H1 (cell line): ENCODE results near the gene ADORA1.

Experiments
- BCL11A ChIP-seq, 2 experiments: IDR thresholded peaks; one replicate each; pipeline ENCODE4 v1.6.1; 2011; ENCODE audit warnings: low read depth in 2 of 2, low read length in 2 of 2, mild to moderate bottlenecking in 2 of 2
- CHD1 ChIP-seq: IDR thresholded peaks from 2 replicates; pipeline ENCODE4 v1.6.1; 2012; ENCODE audit warnings: low read depth, low read length, improper control_type of control experiment
- CTCF ChIP-seq, 3 experiments: IDR thresholded peaks; 1 replicate in 2 of 3; 2 replicates in 1 of 3; pipeline versions ENCODE4 v1.5.1 to v1.6.1; 2011; ENCODE audit warnings: low read length in 3 of 3, mild to moderate bottlenecking in 3 of 3, inconsistent platforms in 2 of 3, low read depth in 1 of 3, moderate library complexity in 1 of 3; ENCODE audit not compliant: insufficient read depth in 1 of 3; ENCODE audit errors: control extremely low read depth in 1 of 3
- EGR1 ChIP-seq: IDR thresholded peaks from 2 replicates; pipeline ENCODE4 v1.6.1; 2011; ENCODE audit warnings: low read depth, low read length, borderline replicate concordance
- EP300 ChIP-seq, 2 experiments: IDR thresholded peaks; 1 replicate in 1 of 2; 2 replicates in 1 of 2; pipeline ENCODE4 v1.6.1; 2011 to 2012; ENCODE audit warnings: low read depth in 2 of 2, low read length in 2 of 2, mild to moderate bottlenecking in 2 of 2, borderline replicate concordance in 1 of 2, inconsistent platforms in 1 of 2, moderate library complexity in 1 of 2
- EZH2 ChIP-seq: fragments of 200-600 bp; sonication (generic); IDR thresholded peaks from 2 replicates; pipeline ENCODE4 v1.7.1; 2012; ENCODE audit warnings: low read depth, mild to moderate bottlenecking, moderate library complexity, low read length, inconsistent platforms; ENCODE audit not compliant: severe bottlenecking
- GABPA ChIP-seq: IDR thresholded peaks from 2 replicates; pipeline ENCODE4 v1.6.1; 2011; ENCODE audit warnings: mild to moderate bottlenecking, low read length, moderate library complexity, borderline replicate concordance; ENCODE audit not compliant: insufficient read depth
- KDM4A ChIP-seq: IDR thresholded peaks from one replicate; pipeline ENCODE4 v1.7.1; 2012; ENCODE audit warnings: low read depth, mild to moderate bottlenecking, moderate library complexity, low read length, inconsistent platforms; ENCODE audit not compliant: severe bottlenecking
- MAFK ChIP-seq: IDR thresholded peaks from 2 replicates; pipeline ENCODE4 v1.6.1; 2012; ENCODE audit warnings: low read depth, mild to moderate bottlenecking, improper control_type of control experiment, low read length
- POLR2AphosphoS5 ChIP-seq: IDR thresholded peaks from 2 replicates; pipeline ENCODE4 v1.6.1; 2011; ENCODE audit warnings: low read depth, low read length
- POU5F1 ChIP-seq: IDR thresholded peaks from 2 replicates; pipeline ENCODE4 v1.6.1; 2011; ENCODE audit warnings: low read depth, mild to moderate bottlenecking, low read length, moderate library complexity
- RAD21 ChIP-seq, 2 experiments: IDR thresholded peaks in 1 of 2; conservative IDR thresholded peaks in 1 of 2; 2 replicates each; pipeline ENCODE4 v1.6.1; 2011; ENCODE audit warnings: low read depth in 2 of 2, low read length in 2 of 2, improper control_type of control experiment in 1 of 2, inconsistent platforms in 1 of 2, mild to moderate bottlenecking in 1 of 2, moderate library complexity in 1 of 2
- SP1 ChIP-seq: IDR thresholded peaks from 2 replicates; pipeline ENCODE4 v1.6.1; 2011; ENCODE audit warnings: low read depth, low read length
- TAF7 ChIP-seq: optimal IDR thresholded peaks from 2 replicates; pipeline ENCODE3; 2011; ENCODE audit warnings: low read depth, mild to moderate bottlenecking, inconsistent platforms, low read length, moderate library complexity, borderline replicate concordance

GRCh38 chr1:203077956-203078355 lies 49.6 kb upstream of the ADORA1 start:
- no peak for TF ChIP-seq CTCF (IDR thresholded peaks at IDR 0.05; ENCODE audit: control extremely low read depth in 1 of 3, insufficient read depth in 1 of 3, low read depth in 1 of 3, low read length in 3 of 3)
- no peak for TF ChIP-seq GABPA
- no peak for TF ChIP-seq KDM4A
- TF ChIP-seq CHD1: no peak
- TF ChIP-seq MAFK: no peak
- no peak for TF ChIP-seq SP1
- no peak for TF ChIP-seq POLR2AphosphoS5
- no peak for TF ChIP-seq EGR1
- no peak for TF ChIP-seq POU5F1
- no peak for TF ChIP-seq EZH2
- TF ChIP-seq TAF7: no peak
- no peak for TF ChIP-seq BCL11A (IDR thresholded peaks at IDR 0.05; ENCODE audit: low read depth in 2 of 2, low read length in 2 of 2)
- TF ChIP-seq EP300 (IDR thresholded peaks at IDR 0.05; ENCODE audit: borderline replicate concordance in 1 of 2, low read depth in 2 of 2, low read length in 2 of 2): no peak
- TF ChIP-seq RAD21 (IDR thresholded peaks at IDR 0.05 in 1 of 2, conservative IDR thresholded peaks at IDR 0.05 in 1 of 2; ENCODE audit: low read depth in 2 of 2, low read length in 2 of 2): no peak
